K562 (cell line): ENCODE data around the gene ZSCAN32. TPM values are rescaled to one million over a fixed set of nuclear protein-coding genes. Genes with fewer than 3 reads are reported as not detected.

Experiments used
- ATAC-seq: fragments of 200-7000 bp; cut with Tn5 transposase; 3 replicates; pipeline ENCODE4 v1.9.1; 2020; ENCODE audit warnings: moderate library complexity
- BruUV-seq: library from RNA; stranded (reverse); fragments of 400-500 nt; replicated peaks from 2 replicates; lab custom pipeline; 2021; lab: Mats Ljungman, UMichigan
- CTCF ChIA-PET: fragments of 300-600 bp; formaldehyde crosslinking; extraction: SDS; loops from one replicate; lab custom pipeline; 2021; ENCODE audit warnings: low intra/inter-chr PET ratio; lab: Yijun Ruan, JAX
- POLR2A ChIA-PET: fragments of 300-600, 350-650 bp; sonication (Branson Sonifier 250); formaldehyde crosslinking; extraction: SDS; loops from one replicate; lab custom pipeline; 2021; ENCODE audit warnings: antibody characterized with exemption, inconsistent platforms; lab: Yijun Ruan, JAX
- DNase-seq, 4 experiments: peaks; one replicate each; pipeline versions ENCODE4 v3.0.0 to v3.0.0-alpha.2; 2011 to 2018; ENCODE audit warnings: low spot score in 3 of 4, mixed read lengths in 3 of 4; ENCODE audit errors: extremely low read depth in 1 of 4
- FAIRE-seq: peaks from 2 replicates; lab custom pipeline; 2011; peaks lifted over from hg19 to GRCh38; lab: Jason Lieb, UNC
- H2AFZ ChIP-seq: 2 replicates; pipeline ENCODE4 v1.6.0; 2011; ENCODE audit warnings: low read depth, low read length, control low read depth, inconsistent platforms
- H3K27ac ChIP-seq: fragments of 200-600 bp; 3 replicates; pipeline ENCODE4 v1.8.0; 2011; ENCODE audit warnings: low read depth, mild to moderate bottlenecking, control low read depth, inconsistent platforms, low read length, moderate library complexity, mixed read lengths; ENCODE audit errors: extremely low read depth
- H3K27me3 ChIP-seq, 2 experiments: fragments of 300-600 bp in 1 of 2; 2 replicates in 1 of 2; 3 replicates in 1 of 2; pipeline versions ENCODE4 v1.6.0 to v1.8.0; 2011; ENCODE audit warnings: inconsistent platforms in 2 of 2, low read length in 2 of 2, mild to moderate bottlenecking in 1 of 2, mixed read lengths in 1 of 2, moderate library complexity in 1 of 2; ENCODE audit not compliant: control insufficient read depth in 2 of 2, insufficient read depth in 2 of 2
- H3K36me3 ChIP-seq: fragments of 300-600 bp; 3 replicates; pipeline ENCODE4 v1.8.0; 2011; ENCODE audit warnings: mild to moderate bottlenecking, low read length, inconsistent platforms; ENCODE audit not compliant: control insufficient read depth, insufficient read depth
- H3K4me1 ChIP-seq, 2 experiments: fragments of 200-600 bp in 1 of 2; replicated peaks in 1 of 2; 2 replicates in 1 of 2; 3 replicates in 1 of 2; pipeline versions ENCODE4 v1.5.1 to v1.8.0; 2011; ENCODE audit warnings: inconsistent platforms in 2 of 2, low read length in 2 of 2, mild to moderate bottlenecking in 1 of 2, mixed read lengths in 1 of 2, moderate library complexity in 1 of 2; ENCODE audit not compliant: control insufficient read depth in 2 of 2, insufficient read depth in 2 of 2
- H3K4me2 ChIP-seq: 2 replicates; pipeline ENCODE4 v1.6.1; 2011; ENCODE audit warnings: low read length, control low read depth, inconsistent platforms, mixed read lengths; ENCODE audit not compliant: insufficient read depth
- H3K4me3 ChIP-seq: fragments of 200-600 bp; sonication (generic), shearing (Covaris generic); 2 replicates; pipeline ENCODE4 v1.5.1; 2016; ENCODE audit warnings: control low read depth, inconsistent platforms
- H3K79me2 ChIP-seq: fragments of 200-600 bp; 3 replicates; pipeline ENCODE4 v1.8.0; 2011; ENCODE audit warnings: low read length, inconsistent platforms; ENCODE audit not compliant: control insufficient read depth, insufficient read depth
- H3K9ac ChIP-seq, 2 experiments: 2 replicates each; pipeline versions ENCODE4 v1.6.0 to v1.6.1; 2011; ENCODE audit warnings: low read depth in 2 of 2, low read length in 2 of 2, control low read depth in 1 of 2, inconsistent platforms in 1 of 2, mild to moderate bottlenecking in 1 of 2, mixed read lengths in 1 of 2; ENCODE audit not compliant: insufficient read depth in 1 of 2
- H3K9me1 ChIP-seq: one replicate; pipeline ENCODE4 v1.6.0; 2011; ENCODE audit warnings: inconsistent platforms, mild to moderate bottlenecking, low read length, moderate library complexity; ENCODE audit not compliant: control insufficient read depth, insufficient read depth
- H3K9me3 ChIP-seq: replicated peaks from 2 replicates; pipeline ENCODE4 v1.5.1; 2011; ENCODE audit warnings: low read depth, low read length, inconsistent platforms; ENCODE audit not compliant: control insufficient read depth, insufficient read depth
- H4K20me1 ChIP-seq: replicated peaks from 2 replicates; pipeline ENCODE4 v1.6.1; 2011; ENCODE audit warnings: low read length, inconsistent platforms, mixed read lengths; ENCODE audit not compliant: control insufficient read depth, insufficient read depth
- ZNF316 ChIP-seq: fragments of 450-650 bp; IDR thresholded peaks from 2 replicates; pipeline ENCODE4 v1.6.1; 2016
- ZSCAN29 ChIP-seq: fragments of 450-650 bp; IDR thresholded peaks from 2 replicates; pipeline ENCODE4 v1.6.1; 2017
- WGBS: fragments of 100-300 bp; shearing (Covaris generic); methylation state at CpG from one replicate; pipeline ENCODE4 v1.1.6; 2016; ENCODE audit warnings: low coverage, mixed read lengths; ENCODE audit not compliant: insufficient coverage; ENCODE audit errors: missing lambda C conversion rate; 5-methylcytosine and 5-hydroxymethylcytosine counted together
- in situ Hi-C: fragments of 300-500 bp; cut with MboI; formaldehyde crosslinking; loops from 4 replicates; pipeline ENCODE4 v1.15.0; 2018; ENCODE audit warnings: inconsistent platforms, mixed read lengths
- intact Hi-C: fragments of 100-400 bp; cut with micrococcal nuclease; formaldehyde crosslinking; loops from 2 replicates; pipeline ENCODE4 v1.14.2; 2022
- polyA plus RNA-seq, 8 experiments: library from polyadenylated mRNA; depleted of rRNA in 4 of 8; stranded (reverse) in 5 of 8; unstranded in 3 of 8; fragments of >200 nt; fragmentation: Nextera tagmentation in 2 of 8; fragmentation: Illumina TruSeq in 1 of 8; extraction: Ambion mirVana in 2 of 8; extraction: Trizol in 1 of 8; gene quantifications; 2 replicates each; pipeline versions ENCODE4 v1.2.1 to v1.2.3, GENCODE V29; 2011 to 2014; ENCODE audit warnings: inconsistent platforms in 1 of 8, missing spikeins in 1 of 8
- total RNA-seq, 7 experiments: library from RNA; depleted of rRNA in 6 of 7; stranded (reverse); fragments of >200 nt in 6 of 7; fragmentation: Illumina TruSeq in 2 of 7; extraction: Trizol in 2 of 7; gene quantifications; 2 replicates each; pipeline versions ENCODE4 v1.2.1 to v1.2.3, GENCODE V29; 2011 to 2021; ENCODE audit warnings: low replicate concordance in 1 of 7

The ZSCAN32 gene
- total and polyA plus RNA-seq, 9 of the 15 experiments (the other 6 are each of a cell fraction or from before 2014, with no cell fraction given), result 16.0 to 29.4 (median 19.2) TPM

GRCh38 chr16:3346041-3346440 lies 54.8 kb downstream of the ZSCAN32 start:
- TF ChIP-seq ZSCAN29 (no peak), ZNF316 (peak; percentile 35; the same call in 1 of the 2 replicates)
- H3K36me3 ChIP-seq, result no peaks in the 10 kb centered on the region
- H3K4me3 ChIP-seq, result no peak overlapping the region
- H4K20me1 ChIP-seq, result no peaks in the 10 kb centered on the region
- ChIA-PET POLR2A (no interaction called here), CTCF (no interaction called here)
- no peak for DNase-seq
- FAIRE-seq, result no peak
- 5% methylated on average over 2 of the region's 2 CpGs for WGBS
- intact Hi-C loops, result no loop called here
- no peak overlapping the region for H2AFZ ChIP-seq
- no peak overlapping the region for H3K4me2 ChIP-seq
- peaks cover 3% of the 10 kb centered on the region for H3K9me1 ChIP-seq
- no peaks in the 10 kb centered on the region for H3K27me3 ChIP-seq
- peaks cover 14 to 16% of the 10 kb centered on the region in 2 experiments for H3K4me1 ChIP-seq
- H3K9me3 ChIP-seq, result no peaks in the 10 kb centered on the region
- no peak overlapping the region for H3K9ac ChIP-seq
- no peak for ATAC-seq
- H3K27ac ChIP-seq, result no peak overlapping the region
- BruUV-seq, result no TSS peak
- in situ Hi-C loops, result no loop called here
- H3K79me2 ChIP-seq, result no peaks in the 10 kb centered on the region

Other genes with a start within 250 kb of the ZSCAN32 start
Only the 7 nearest of the 14 such genes appear.
- gene TIGD7, start 95.6 kb downstream of the ZSCAN32 start, total RNA-seq (2014; rRNA removed), result 4.9 and 5.8 TPM in 2 replicates
- gene TIGD7, start 95.6 kb downstream of the ZSCAN32 start, total RNA-seq (2014; rRNA removed; fragmentation: Illumina TruSeq; extraction: Trizol), result 9.1 and 13.0 TPM in 2 replicates
- 5.4 and 6.7 TPM in 2 replicates for gene TIGD7, start 95.6 kb downstream of the ZSCAN32 start, total RNA-seq (2015; rRNA removed; fragmentation: Illumina TruSeq; extraction: Trizol)
- 5.2 and 6.2 TPM in 2 replicates for gene TIGD7, start 95.6 kb downstream of the ZSCAN32 start, total RNA-seq (2021)
- 8.7 and 10.7 TPM in 2 replicates for gene TIGD7, start 95.6 kb downstream of the ZSCAN32 start, polyA plus RNA-seq (2011; rRNA removed)
- gene TIGD7, start 95.6 kb downstream of the ZSCAN32 start, polyA plus RNA-seq (2014; fragmentation: Illumina TruSeq; extraction: Trizol), result 9.0 and 9.4 TPM in 2 replicates
- gene TIGD7, start 95.6 kb downstream of the ZSCAN32 start, polyA plus RNA-seq (2014; fragmentation: Nextera tagmentation; extraction: Ambion mirVana), result 1 to 10 TPM in 1 of 2 experiments, under 1 TPM in 1; 0.84 to 2.0 TPM
- 8.0 and 8.9 TPM in 2 replicates for gene TIGD7, start 95.6 kb downstream of the ZSCAN32 start, polyA plus RNA-seq (2014; rRNA removed)
- gene ZNF75A, start 95.5 kb downstream of the ZSCAN32 start, total RNA-seq (2014; rRNA removed), result 14.0 and 15.8 TPM in 2 replicates
- 23.2 and 26.2 TPM in 2 replicates for gene ZNF75A, start 95.5 kb downstream of the ZSCAN32 start, total RNA-seq (2014; rRNA removed; fragmentation: Illumina TruSeq; extraction: Trizol)
- 15.8 and 17.1 TPM in 2 replicates for gene ZNF75A, start 95.5 kb downstream of the ZSCAN32 start, total RNA-seq (2015; rRNA removed; fragmentation: Illumina TruSeq; extraction: Trizol)
- 13.9 and 14.2 TPM in 2 replicates for gene ZNF75A, start 95.5 kb downstream of the ZSCAN32 start, total RNA-seq (2021)
- gene ZNF75A, start 95.5 kb downstream of the ZSCAN32 start, polyA plus RNA-seq (2011; rRNA removed), result 13.9 and 20.8 TPM in 2 replicates
- gene ZNF75A, start 95.5 kb downstream of the ZSCAN32 start, polyA plus RNA-seq (2014; fragmentation: Illumina TruSeq; extraction: Trizol), result 21.2 and 24.5 TPM in 2 replicates
- 10 to 100 TPM in 1 of 2 experiments, 1 to 10 TPM in 1; 7.2 to 10.1 TPM for gene ZNF75A, start 95.5 kb downstream of the ZSCAN32 start, polyA plus RNA-seq (2014; fragmentation: Nextera tagmentation; extraction: Ambion mirVana)
- 15.8 and 18.6 TPM in 2 replicates for gene ZNF75A, start 95.5 kb downstream of the ZSCAN32 start, polyA plus RNA-seq (2014; rRNA removed)
- gene OR2C1, start 45.1 kb downstream of the ZSCAN32 start, total RNA-seq (2014; rRNA removed), result not detected in 2 replicates
- gene OR2C1, start 45.1 kb downstream of the ZSCAN32 start, total RNA-seq (2014; rRNA removed; fragmentation: Illumina TruSeq; extraction: Trizol), result not detected in 2 replicates
- not detected in 2 replicates for gene OR2C1, start 45.1 kb downstream of the ZSCAN32 start, total RNA-seq (2015; rRNA removed; fragmentation: Illumina TruSeq; extraction: Trizol)
- gene OR2C1, start 45.1 kb downstream of the ZSCAN32 start, total RNA-seq (2021), result not detected in 2 replicates
- gene OR2C1, start 45.1 kb downstream of the ZSCAN32 start, polyA plus RNA-seq (2011; rRNA removed), result not detected in 2 replicates
- gene OR2C1, start 45.1 kb downstream of the ZSCAN32 start, polyA plus RNA-seq (2014; fragmentation: Illumina TruSeq; extraction: Trizol), result not detected in 2 replicates
- not detected for gene OR2C1, start 45.1 kb downstream of the ZSCAN32 start, polyA plus RNA-seq (2014; fragmentation: Nextera tagmentation; extraction: Ambion mirVana)
- not detected in 2 replicates for gene OR2C1, start 45.1 kb downstream of the ZSCAN32 start, polyA plus RNA-seq (2014; rRNA removed)
- 13.7 and 16.3 TPM in 2 replicates for gene ZNF174, start 211 bp upstream of the ZSCAN32 start, total RNA-seq (2014; rRNA removed)
- 10.0 TPM in 2 replicates for gene ZNF174, start 211 bp upstream of the ZSCAN32 start, total RNA-seq (2014; rRNA removed; fragmentation: Illumina TruSeq; extraction: Trizol)
- gene ZNF174, start 211 bp upstream of the ZSCAN32 start, total RNA-seq (2015; rRNA removed; fragmentation: Illumina TruSeq; extraction: Trizol), result 11.5 and 12.5 TPM in 2 replicates
- gene ZNF174, start 211 bp upstream of the ZSCAN32 start, total RNA-seq (2021), result 11.2 and 12.4 TPM in 2 replicates
- gene ZNF174, start 211 bp upstream of the ZSCAN32 start, polyA plus RNA-seq (2011; rRNA removed), result 13.3 and 14.5 TPM in 2 replicates
- 14.9 and 19.1 TPM in 2 replicates for gene ZNF174, start 211 bp upstream of the ZSCAN32 start, polyA plus RNA-seq (2014; fragmentation: Illumina TruSeq; extraction: Trizol)
- gene ZNF174, start 211 bp upstream of the ZSCAN32 start, polyA plus RNA-seq (2014; fragmentation: Nextera tagmentation; extraction: Ambion mirVana), result 1 to 10 TPM; 5.1 to 8.3 TPM
- 12.4 and 13.1 TPM in 2 replicates for gene ZNF174, start 211 bp upstream of the ZSCAN32 start, polyA plus RNA-seq (2014; rRNA removed)
- gene ZNF597, start 42.5 kb upstream of the ZSCAN32 start, total RNA-seq (2014; rRNA removed), result 0.20 and 0.68 TPM in 2 replicates
- gene ZNF597, start 42.5 kb upstream of the ZSCAN32 start, total RNA-seq (2014; rRNA removed; fragmentation: Illumina TruSeq; extraction: Trizol), result 0.58 and 0.70 TPM in 2 replicates
- 0.57 and 0.62 TPM in 2 replicates for gene ZNF597, start 42.5 kb upstream of the ZSCAN32 start, total RNA-seq (2015; rRNA removed; fragmentation: Illumina TruSeq; extraction: Trizol)
- gene ZNF597, start 42.5 kb upstream of the ZSCAN32 start, total RNA-seq (2021), result 0.36 and 0.42 TPM in 2 replicates
- gene ZNF597, start 42.5 kb upstream of the ZSCAN32 start, polyA plus RNA-seq (2011; rRNA removed), result 0.17 and 0.57 TPM in 2 replicates
- 0.29 and 0.43 TPM in 2 replicates for gene ZNF597, start 42.5 kb upstream of the ZSCAN32 start, polyA plus RNA-seq (2014; fragmentation: Illumina TruSeq; extraction: Trizol)
- under 1 TPM; 0.14 to 0.31 TPM for gene ZNF597, start 42.5 kb upstream of the ZSCAN32 start, polyA plus RNA-seq (2014; fragmentation: Nextera tagmentation; extraction: Ambion mirVana)
- 0.32 and 0.34 TPM in 2 replicates for gene ZNF597, start 42.5 kb upstream of the ZSCAN32 start, polyA plus RNA-seq (2014; rRNA removed)
- gene NAA60, start 42.7 kb upstream of the ZSCAN32 start, total RNA-seq (2014; rRNA removed), result 9.5 and 13.7 TPM in 2 replicates
- gene NAA60, start 42.7 kb upstream of the ZSCAN32 start, total RNA-seq (2014; rRNA removed; fragmentation: Illumina TruSeq; extraction: Trizol), result 9.7 and 13.8 TPM in 2 replicates
- 10.3 and 11.9 TPM in 2 replicates for gene NAA60, start 42.7 kb upstream of the ZSCAN32 start, total RNA-seq (2015; rRNA removed; fragmentation: Illumina TruSeq; extraction: Trizol)
- gene NAA60, start 42.7 kb upstream of the ZSCAN32 start, total RNA-seq (2021), result 34.4 and 35.4 TPM in 2 replicates
- gene NAA60, start 42.7 kb upstream of the ZSCAN32 start, polyA plus RNA-seq (2011; rRNA removed), result 16.0 and 17.2 TPM in 2 replicates
- gene NAA60, start 42.7 kb upstream of the ZSCAN32 start, polyA plus RNA-seq (2014; fragmentation: Illumina TruSeq; extraction: Trizol), result 41.8 and 49.4 TPM in 2 replicates
- gene NAA60, start 42.7 kb upstream of the ZSCAN32 start, polyA plus RNA-seq (2014; fragmentation: Nextera tagmentation; extraction: Ambion mirVana), result 1 to 10 TPM; 2.1 to 2.3 TPM
- gene NAA60, start 42.7 kb upstream of the ZSCAN32 start, polyA plus RNA-seq (2014; rRNA removed), result 21.6 and 25.1 TPM in 2 replicates
- not detected in 2 replicates for gene C16orf90, start 94.5 kb upstream of the ZSCAN32 start, total RNA-seq (2014; rRNA removed)
- not detected in 2 replicates for gene C16orf90, start 94.5 kb upstream of the ZSCAN32 start, total RNA-seq (2014; rRNA removed; fragmentation: Illumina TruSeq; extraction: Trizol)
- gene C16orf90, start 94.5 kb upstream of the ZSCAN32 start, total RNA-seq (2015; rRNA removed; fragmentation: Illumina TruSeq; extraction: Trizol), result not detected in 2 replicates
- not detected in 2 replicates for gene C16orf90, start 94.5 kb upstream of the ZSCAN32 start, total RNA-seq (2021)
- not detected in 2 replicates for gene C16orf90, start 94.5 kb upstream of the ZSCAN32 start, polyA plus RNA-seq (2011; rRNA removed)
- gene C16orf90, start 94.5 kb upstream of the ZSCAN32 start, polyA plus RNA-seq (2014; fragmentation: Illumina TruSeq; extraction: Trizol), result not detected in 2 replicates
- not detected for gene C16orf90, start 94.5 kb upstream of the ZSCAN32 start, polyA plus RNA-seq (2014; fragmentation: Nextera tagmentation; extraction: Ambion mirVana)
- not detected in 2 replicates for gene C16orf90, start 94.5 kb upstream of the ZSCAN32 start, polyA plus RNA-seq (2014; rRNA removed)